HEK293T (cell line): Measurements from ENCODE around the gene TRABD2B.

ENCODE experiments used
- CTCF ChIA-PET: fragments of 350-600 bp; formaldehyde crosslinking; extraction: SDS; loops from one replicate; lab custom pipeline; 2021; ENCODE audit warnings: antibody characterized with exemption, inconsistent platforms; lab: Yijun Ruan, JAX
- POLR2A ChIA-PET: fragments of 350-600 bp; formaldehyde crosslinking; extraction: SDS; loops from one replicate; lab custom pipeline; 2020; ENCODE audit warnings: antibody characterized with exemption, inconsistent platforms; lab: Yijun Ruan, JAX
- DNase-seq: peaks from one replicate; pipeline ENCODE4 v3.0.0; 2012; ENCODE audit warnings: mixed read lengths; ENCODE audit errors: extremely low spot score
- ARNT ChIP-seq: fragments of 450-650 bp; IDR thresholded peaks from 2 replicates; pipeline ENCODE4 v1.6.1; 2017; ENCODE audit warnings: mild to moderate bottlenecking
- BHLHE40 ChIP-seq: fragments of 450-650 bp; IDR thresholded peaks from 2 replicates; pipeline ENCODE4 v1.6.1; 2016; ENCODE audit warnings: mild to moderate bottlenecking, moderate library complexity, borderline replicate concordance
- CTBP1 ChIP-seq: fragments of 450-650 bp; IDR thresholded peaks from 2 replicates; pipeline ENCODE4 v1.6.1; 2016; ENCODE audit warnings: borderline replicate concordance
- ELF4 ChIP-seq: fragments of 450-650 bp; IDR thresholded peaks from 2 replicates; pipeline ENCODE4 v1.6.1; 2017; ENCODE audit warnings: antibody characterized with exemption
- FOXA1 ChIP-seq: fragments of 450-650 bp; IDR thresholded peaks from 2 replicates; pipeline ENCODE4 v1.6.1; 2016; ENCODE audit warnings: mild to moderate bottlenecking
- FOXK2 ChIP-seq: fragments of 450-650 bp; IDR thresholded peaks from 2 replicates; pipeline ENCODE4 v1.6.1; 2016; ENCODE audit warnings: mild to moderate bottlenecking
- FOXM1 ChIP-seq: fragments of 450-650 bp; IDR thresholded peaks from 2 replicates; pipeline ENCODE4 v1.6.1; 2017; ENCODE audit warnings: mild to moderate bottlenecking, borderline replicate concordance
- HDGF ChIP-seq: fragments of 450-650 bp; IDR thresholded peaks from 2 replicates; pipeline ENCODE4 v1.6.1; 2017; ENCODE audit warnings: antibody characterized with exemption, borderline replicate concordance
- L3MBTL2 ChIP-seq: fragments of 450-650 bp; conservative IDR thresholded peaks from 2 replicates; pipeline ENCODE4 v1.6.1; 2016; ENCODE audit warnings: mild to moderate bottlenecking
- LEF1 ChIP-seq: fragments of 450-650 bp; IDR thresholded peaks from 2 replicates; pipeline ENCODE4 v1.6.1; 2017; ENCODE audit warnings: mild to moderate bottlenecking, borderline replicate concordance
- NFRKB ChIP-seq: fragments of 450-650 bp; IDR thresholded peaks from 2 replicates; pipeline ENCODE4 v1.6.1; 2016; ENCODE audit warnings: mild to moderate bottlenecking, moderate library complexity
- PKNOX1 ChIP-seq: fragments of 450-650 bp; IDR thresholded peaks from 2 replicates; pipeline ENCODE4 v1.6.1; 2016
- SP1 ChIP-seq: fragments of 450-650 bp; IDR thresholded peaks from 2 replicates; pipeline ENCODE4 v1.6.1; 2017
- SUZ12 ChIP-seq: fragments of 450-650 bp; IDR thresholded peaks from 2 replicates; pipeline ENCODE4 v1.6.1; 2016; ENCODE audit warnings: mild to moderate bottlenecking
- TARDBP ChIP-seq: fragments of 450-650 bp; IDR thresholded peaks from 2 replicates; pipeline ENCODE4 v1.6.1; 2016
- ZNF384 ChIP-seq: fragments of 450-650 bp; IDR thresholded peaks from 2 replicates; pipeline ENCODE4 v1.6.1; 2016

The TRABD2B gene

DNA sequence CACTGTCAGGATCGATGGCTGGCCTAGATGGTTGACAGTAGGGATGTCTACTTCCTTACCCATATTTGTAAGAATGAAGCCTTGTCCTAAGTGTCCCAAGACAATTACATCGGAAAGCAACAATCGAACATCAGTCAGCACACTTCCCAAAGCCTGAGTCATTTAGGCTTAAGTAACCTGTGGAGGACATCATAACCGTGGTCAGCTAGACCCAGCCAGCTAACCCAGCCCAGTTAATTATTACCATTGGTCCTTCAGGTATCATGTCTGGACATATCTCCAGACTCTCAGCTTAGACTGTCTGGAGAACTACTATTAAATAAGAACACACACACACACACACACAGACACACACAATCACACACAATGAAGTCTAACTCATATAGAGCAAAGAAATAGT is 264.7 kb downstream of the TRABD2B start:
- ChIA-PET CTCF (no interaction called here), POLR2A (no interaction called here)
- TF ChIP-seq SP1 (no peak), ARNT (no peak), L3MBTL2 (no peak), BHLHE40 (no peak), HDGF (no peak), TARDBP (no peak), CTBP1 (no peak), ZNF384 (no peak), PKNOX1 (no peak), NFRKB (no peak), FOXK2 (no peak), ELF4 (no peak), LEF1 (no peak), FOXM1 (no peak)
- DNase-seq, result no peak

GRCh38 chr1:47731730-47732129 is 265.5 kb downstream of the TRABD2B start:
- TF ChIP-seq LEF1 (no peak), ZNF384 (no peak), BHLHE40 (no peak), FOXM1 (no peak), FOXA1 (no peak), CTBP1 (no peak), ARNT (no peak), PKNOX1 (no peak), NFRKB (no peak), SP1 (no peak), TARDBP (no peak), ELF4 (no peak), L3MBTL2 (no peak), FOXK2 (no peak), SUZ12 (no peak), HDGF (no peak)
- DNase-seq, result no peak
- POLR2A ChIA-PET, result no interaction called here
- CTCF ChIA-PET, result no interaction called here

DNA sequence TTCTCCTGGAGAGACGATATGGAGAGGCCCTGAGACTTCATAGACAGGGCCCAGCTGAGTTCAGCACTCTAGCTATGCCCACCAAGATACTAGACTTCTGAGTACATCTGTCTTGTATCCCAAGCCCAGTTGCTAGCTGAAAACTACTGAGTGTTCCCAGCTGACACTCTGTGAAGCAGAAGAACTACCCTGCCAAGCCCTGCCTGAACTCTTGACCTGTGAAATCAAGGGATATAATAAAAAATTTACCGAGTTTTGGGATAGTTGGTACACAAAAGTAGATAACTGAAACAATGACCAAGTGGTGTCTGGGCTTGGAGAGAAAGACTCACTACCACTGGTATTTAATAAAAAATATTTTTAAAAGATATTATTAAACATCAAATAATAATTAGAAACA is 267.5 kb downstream of the TRABD2B start:
- ChIA-PET POLR2A (no interaction called here), CTCF (no interaction called here)
- DNase-seq, result no peak
- TF ChIP-seq FOXA1 (no peak), LEF1 (no peak)

DNA sequence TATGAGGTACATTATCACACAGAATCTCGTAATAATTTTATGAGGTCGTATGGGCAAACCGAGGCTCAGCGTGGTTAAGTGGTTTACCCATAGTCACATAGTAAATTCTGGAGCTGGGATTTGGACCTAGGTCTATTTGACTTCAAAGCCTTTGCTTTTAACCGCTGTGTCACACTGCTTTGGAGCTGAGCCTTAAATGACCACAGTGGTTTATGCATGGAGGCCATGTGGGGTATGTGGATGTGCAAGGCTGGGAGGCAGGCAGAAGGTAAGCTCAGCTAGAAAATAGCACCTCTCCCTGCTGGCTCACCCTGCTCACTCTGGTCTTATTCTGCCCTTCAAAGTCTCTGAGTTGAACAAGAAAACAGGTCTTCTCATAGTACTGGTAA is 269.5 kb downstream of the TRABD2B start:
- no peak for TF ChIP-seq PKNOX1
- TF ChIP-seq CTBP1, result no peak
- TF ChIP-seq NFRKB, result no peak
- no peak for TF ChIP-seq ZNF384
- TF ChIP-seq TARDBP, result no peak
- TF ChIP-seq L3MBTL2, result no peak
- no peak for TF ChIP-seq SP1
- TF ChIP-seq FOXA1, result no peak
- TF ChIP-seq HDGF, result no peak
- TF ChIP-seq ELF4, result no peak
- TF ChIP-seq SUZ12, result no peak
- TF ChIP-seq LEF1, result no peak
- TF ChIP-seq FOXM1, result no peak
- no peak for TF ChIP-seq FOXK2
- no peak for TF ChIP-seq ARNT
- TF ChIP-seq BHLHE40, result no peak
- CTCF ChIA-PET, result interaction anchor here (0.5 to 4.1 kb wide), 10 partner anchors 10 to 339 kb away, joined by 3 to 76 read pairs (median 4); partner anchors contain the start of gene FOXD2
- POLR2A ChIA-PET, result interaction anchor here (2.2 kb wide), 1 partner anchor 290 kb away, joined by 11 read pairs; the partner anchor contains the start of gene FOXD2
- DNase-seq, result no peak

GRCh38 chr1:47727051-47727696 is 270.0 kb downstream of the TRABD2B start:
- ChIA-PET CTCF (interaction anchor here (0.6 to 4.1 kb wide), 21 partner anchors 8 to 338 kb away, joined by 3 to 76 read pairs (median 5); partner anchors contain the start of gene FOXD2), POLR2A (interaction anchor here (1.9 to 2.2 kb wide), 2 partner anchors 290 to 394 kb away, joined by 5 to 11 read pairs; partner anchors contain the start of genes CMPK1 and FOXD2)
- no peak for DNase-seq
- no peak for TF ChIP-seq SP1
- TF ChIP-seq PKNOX1, result no peak
- TF ChIP-seq LEF1, result no peak
- no peak for TF ChIP-seq CTBP1
- no peak for TF ChIP-seq ARNT
- TF ChIP-seq HDGF, result no peak
- no peak for TF ChIP-seq L3MBTL2
- TF ChIP-seq FOXK2, result no peak
- TF ChIP-seq BHLHE40, result no peak
- TF ChIP-seq ZNF384, result no peak
- no peak for TF ChIP-seq TARDBP
- TF ChIP-seq ELF4, result no peak
- TF ChIP-seq NFRKB, result no peak
- no peak for TF ChIP-seq SUZ12
- TF ChIP-seq FOXM1, result no peak
- no peak for TF ChIP-seq FOXA1
